C4-2B (cell line): ENCODE measurements around the gene SEC63.

Source experiments
- H3K27ac ChIP-seq: fragments of 450-650 bp; 2 replicates; pipeline ENCODE4 v1.5.1; 2017
- CTCF ChIP-seq: fragments of 450-650 bp; conservative IDR thresholded peaks from 2 replicates; pipeline ENCODE4 v1.5.1; 2017; ENCODE audit warnings: mild to moderate bottlenecking
- ZFX ChIP-seq: fragments of 450-650 bp; IDR thresholded peaks from 2 replicates; pipeline ENCODE4 v1.6.1; 2017

SEC63 gene

GRCh38 chr6:107983811-107984210, 25.8 kb upstream of the SEC63 start:
- TF ChIP-seq CTCF (no peak), ZFX (no peak)
- H3K27ac ChIP-seq, result no peak overlapping the region

GRCh38 chr6:107982486-107982885, 24.5 kb upstream of the SEC63 start:
- H3K27ac ChIP-seq, result no peak overlapping the region
- no peak for TF ChIP-seq CTCF
- no peak for TF ChIP-seq ZFX

GRCh38 chr6:107981695-107982094, 23.7 kb upstream of the SEC63 start:
- H3K27ac ChIP-seq, result no peak overlapping the region
- TF ChIP-seq CTCF (no peak), ZFX (no peak)

- peak; percentile 51 for TF ChIP-seq CTCF
- TF ChIP-seq ZFX, result no peak
Observed at GRCh38 chr6:107977283-107977682, 19.3 kb upstream of the SEC63 start.

GRCh38 chr6:107976155-107976783, 18.3 kb upstream of the SEC63 start:
- TF ChIP-seq ZFX (no peak), CTCF (no peak)

More at GRCh38 chr6:107977283-107977682, 19.3 kb upstream of the SEC63 start:
- H3K27ac ChIP-seq, result no peak overlapping the region

GRCh38 chr6:107973594-107973993, 15.6 kb upstream of the SEC63 start:
- no peak for TF ChIP-seq ZFX
- no peak for TF ChIP-seq CTCF
- peak overlapping the region; percentile 28 for H3K27ac ChIP-seq

More at GRCh38 chr6:107976155-107976783, 18.3 kb upstream of the SEC63 start:
- H3K27ac ChIP-seq, result no peak overlapping the region

GRCh38 chr6:107972413-107973096, 14.5 kb upstream of the SEC63 start:
- TF ChIP-seq CTCF (no peak), ZFX (no peak)

More at GRCh38 chr6:107972413-107973096, 14.5 kb upstream of the SEC63 start:
- no peak overlapping the region for H3K27ac ChIP-seq
